B cell (primary cell): Measurements from ENCODE around the gene C2CD4C. TPM values are rescaled to one million over a fixed set of nuclear protein-coding genes. Genes with fewer than 3 reads are reported as not detected.
"Not testable (repeated sequence)": the region's sequence is repeated elsewhere in the genome, so short reads cannot be mapped to it uniquely, and the experiment has no call there.

Source experiments
- ATAC-seq: fragments of 200-7000 bp; cut with Tn5 transposase; one replicate; pipeline ENCODE4 v1.10.0; 2021; ENCODE audit warnings: low read depth, mild to moderate bottlenecking, moderate number of reproducible peaks, moderate library complexity
- CTCF ChIA-PET: fragments of 350-600 bp; sonication (Branson Sonifier 250); formaldehyde crosslinking; loops from one replicate; lab custom pipeline; 2021; ENCODE audit warnings: antibody characterized with exemption, inconsistent platforms; lab: Charles Lee
- POLR2A ChIA-PET: fragments of 350-600 bp; sonication (Branson Sonifier 250); formaldehyde crosslinking; loops from one replicate; lab custom pipeline; 2021; ENCODE audit warnings: antibody characterized with exemption; lab: Charles Lee
- DNase-seq: peaks from one replicate; pipeline ENCODE4 v3.0.0; 2013
- H2AFZ ChIP-seq: 2 replicates; pipeline ENCODE4 v1.6.1; 2012; ENCODE audit warnings: mild to moderate bottlenecking, low read depth, low read length; ENCODE audit not compliant: insufficient read depth, poor library complexity, severe bottlenecking
- H3K27ac ChIP-seq, 2 donors: 1 replicate in 1 of 2; 2 replicates in 1 of 2; pipeline ENCODE4 v1.5.1; 2012 to 2013; ENCODE audit warnings: low read length in 2 of 2, mild to moderate bottlenecking in 2 of 2, moderate library complexity in 1 of 2
- H3K27me3 ChIP-seq, 4 experiments: fragments of 200-600 bp in 1 of 4; sonication (generic) in 1 of 4; replicated peaks in 1 of 4; 1 replicate in 2 of 4; 2 replicates in 2 of 4; pipeline versions ENCODE4 v1.6.1 to v1.7.0; 2013 to 2016; ENCODE audit warnings: low read length in 3 of 4, mild to moderate bottlenecking in 2 of 4, mixed read lengths in 1 of 4, moderate library complexity in 1 of 4; ENCODE audit not compliant: insufficient read depth in 4 of 4, control insufficient read depth in 3 of 4; ENCODE audit errors: control extremely low read depth in 1 of 4
- H3K36me3 ChIP-seq, 2 experiments: replicated peaks in 1 of 2; 1 replicate in 1 of 2; 2 replicates in 1 of 2; pipeline versions ENCODE4 v1.6.1 to v1.7.1; 2013; ENCODE audit warnings: low read length in 1 of 2; ENCODE audit not compliant: insufficient read depth in 2 of 2, control insufficient read depth in 1 of 2; ENCODE audit errors: control extremely low read depth in 1 of 2, extremely low read depth in 1 of 2
- H3K4me1 ChIP-seq, 2 donors: fragments of 200-600 bp in 1 of 2; sonication (generic) in 1 of 2; 1 replicate in 1 of 2; 2 replicates in 1 of 2; pipeline versions ENCODE4 v1.5.1 to v1.6.1; 2013 to 2017; ENCODE audit warnings: low read length in 2 of 2; ENCODE audit not compliant: control insufficient read depth in 2 of 2, insufficient read depth in 2 of 2
- H3K4me2 ChIP-seq: replicated peaks from 2 replicates; pipeline ENCODE3; 2012; ENCODE audit warnings: mild to moderate bottlenecking, low read depth, low read length; ENCODE audit not compliant: poor library complexity, severe bottlenecking
- H3K4me3 ChIP-seq, 5 experiments: fragments of 200-600 bp in 1 of 5; sonication (generic) in 1 of 5; 1 replicate in 3 of 5; 2 replicates in 2 of 5; pipeline versions ENCODE4 v1.5.1 to v1.7.0; 2011 to 2016; ENCODE audit warnings: low read length in 4 of 5, mild to moderate bottlenecking in 4 of 5, low read depth in 2 of 5, control low read depth in 1 of 5, moderate library complexity in 1 of 5; ENCODE audit not compliant: insufficient read depth in 1 of 5; ENCODE audit errors: control extremely low read depth in 1 of 5, extremely low read depth in 1 of 5
- H3K79me2 ChIP-seq: fragments of 200-600 bp; sonication (generic); one replicate; pipeline ENCODE4 v1.6.0; 2016; ENCODE audit warnings: low read length; ENCODE audit not compliant: control insufficient read depth, insufficient read depth
- H3K9ac ChIP-seq: fragments of 200-600 bp; sonication (generic); 2 replicates; pipeline ENCODE4 v1.6.1; 2017; ENCODE audit warnings: mild to moderate bottlenecking, low read length, moderate library complexity
- H3K9me3 ChIP-seq, 3 donors: one replicate each; pipeline versions ENCODE4 v1.6.1 to v1.7.1; 2013; ENCODE audit warnings: low read length in 2 of 3; ENCODE audit not compliant: control insufficient read depth in 2 of 3, insufficient read depth in 1 of 3; ENCODE audit errors: control extremely low read depth in 1 of 3
- H4K20me1 ChIP-seq: 2 replicates; pipeline ENCODE4 v1.6.0; 2012; ENCODE audit warnings: mild to moderate bottlenecking, low read length; ENCODE audit not compliant: insufficient read depth, control insufficient read depth, poor library complexity, severe bottlenecking
- H3K27ac Mint-ChIP-seq: one replicate; pipeline ENCODE4 v1.8.0; 2021; ENCODE audit warnings: mixed read lengths
- H3K27me3 Mint-ChIP-seq: one replicate; pipeline ENCODE4 v1.8.0; 2021; ENCODE audit warnings: mixed read lengths
- H3K4me1 Mint-ChIP-seq: one replicate; pipeline ENCODE4 v1.8.0; 2021; ENCODE audit warnings: mixed read lengths
- H3K4me3 Mint-ChIP-seq: one replicate; pipeline ENCODE4 v1.8.0; 2021; ENCODE audit warnings: mixed read lengths
- H3K9me3 Mint-ChIP-seq: one replicate; pipeline ENCODE4 v1.8.0; 2022; ENCODE audit warnings: mixed read lengths; ENCODE audit not compliant: insufficient read depth
- CTCF ChIP-seq: fragments of 200-600 bp; IDR thresholded peaks from one replicate; pipeline ENCODE4 v1.8.0; 2022; ENCODE audit warnings: antibody characterized with exemption, mild to moderate bottlenecking
- EZH2 ChIP-seq: IDR thresholded peaks from 2 replicates; pipeline ENCODE4 v1.6.1; 2012; ENCODE audit warnings: borderline replicate concordance, low read depth, mild to moderate bottlenecking, moderate library complexity, low read length; ENCODE audit not compliant: insufficient read depth, poor library complexity, severe bottlenecking
- WGBS: methylation state at CpG from one replicate; pipeline ENCODE4 v1.1.5; 2013; ENCODE audit warnings: missing lambda C conversion rate; ENCODE audit not compliant: insufficient coverage; 5-methylcytosine and 5-hydroxymethylcytosine counted together
- intact Hi-C: fragments of 100-400 bp; cut with micrococcal nuclease; formaldehyde crosslinking; loops from one replicate; pipeline ENCODE4 v1.10.0; 2022
- polyA plus RNA-seq: library from polyadenylated mRNA; depleted of rRNA; stranded (reverse); fragments of >200 nt; gene quantifications from 2 replicates; pipeline ENCODE4 v1.2.3, GENCODE V29; 2012
- total RNA-seq, 2 donors: library from RNA; stranded (reverse); fragments of 120-200 nt in 1 of 2; gene quantifications; 1 replicate in 1 of 2; 2 replicates in 1 of 2; pipeline versions ENCODE4 v1.2.3 to v1.2.4, GENCODE V29; 2013 to 2022

The C2CD4C gene
- total and polyA plus RNA-seq, 2 donors (not counting 1 experiment from before 2014, with no cell fraction given): not detected

GRCh38 chr19:452829-453228, 43.9 kb upstream of the C2CD4C start:
- H3K27me3 Mint-ChIP-seq: peaks cover 5% of the 10 kb centered on the region
- H3K27me3 ChIP-seq: peaks cover 0 to 2% (median 0%) of the 10 kb centered on the region in 4 experiments
- H3K9me3 Mint-ChIP-seq: no peaks in the 10 kb centered on the region
- POLR2A ChIA-PET: no interaction called here
- CTCF ChIA-PET: no interaction called here
- no peaks in the 10 kb centered on the region for H3K4me1 Mint-ChIP-seq
- no peaks in the 10 kb centered on the region for H3K4me1 ChIP-seq
- H3K27ac Mint-ChIP-seq: no peak overlapping the region
- ATAC-seq (no peak), DNase-seq (no peak)
- no peak overlapping the region for H3K4me3 Mint-ChIP-seq
- intact Hi-C loops: no loop called here
- H3K27ac ChIP-seq: no peak overlapping the region
- H3K9ac ChIP-seq: no peak overlapping the region
- WGBS: 92% methylated on average over 16 of the region's 16 CpGs
- H2AFZ ChIP-seq: no peak overlapping the region
- no peaks in the 10 kb centered on the region for H3K36me3 ChIP-seq
- H3K9me3 ChIP-seq: peaks cover 0 to 28% (median 0%) of the 10 kb centered on the region in 3 donors
- H3K4me3 ChIP-seq: no peak overlapping the region
- H4K20me1 ChIP-seq: no peaks in the 10 kb centered on the region
- TF ChIP-seq EZH2: no peak
- TF ChIP-seq CTCF: no peak
- no peak overlapping the region for H3K4me2 ChIP-seq
- no peaks in the 10 kb centered on the region for H3K79me2 ChIP-seq

GRCh38 chr19:450912-451481, 42.0 kb upstream of the C2CD4C start:
- H3K36me3 ChIP-seq, H3K9me3 Mint-ChIP-seq, CTCF ChIA-PET, H3K27me3 ChIP-seq, H4K20me1 ChIP-seq, POLR2A ChIA-PET, H3K4me2 ChIP-seq, H3K27me3 Mint-ChIP-seq, H2AFZ ChIP-seq, ATAC-seq, H3K4me3 Mint-ChIP-seq, intact Hi-C loops, H3K4me1 ChIP-seq, DNase-seq, H3K27ac Mint-ChIP-seq, H3K27ac ChIP-seq, H3K4me1 Mint-ChIP-seq, H3K4me3 ChIP-seq, H3K79me2 ChIP-seq, H3K9ac ChIP-seq: not testable (repeated sequence)
- H3K9me3 ChIP-seq: peaks cover 0 to 25% (median 0%) of the 10 kb centered on the region in 3 donors
- WGBS: 97% methylated on average over 32 of the region's 33 CpGs
